Measurements from ENCODE around the gene CDKL5.

Gene CDKL5

DNA sequence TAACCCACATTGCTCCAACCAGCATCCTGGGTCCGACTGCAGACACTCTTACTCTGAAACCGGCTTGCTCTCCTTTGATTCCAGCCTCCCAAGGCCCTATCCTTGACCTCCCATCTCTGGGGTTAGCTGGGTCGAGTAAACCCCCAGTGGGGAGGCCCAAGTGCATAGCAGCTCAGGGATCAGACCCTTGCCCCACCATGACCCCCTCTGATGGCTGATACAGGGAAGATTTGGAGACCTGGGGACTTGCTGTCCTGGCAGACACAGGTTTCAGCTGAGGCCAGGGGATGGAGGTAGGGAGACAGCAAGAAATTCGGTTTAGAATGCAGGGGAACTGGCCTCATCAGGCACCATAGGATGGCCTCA, 23.6 kb upstream of the CDKL5 start:
- H3K27me3 Mint-ChIP-seq (ENCODE audit: low read depth, poor library complexity) = peaks cover 4% of the 10 kb centered on the region
- no peak for DNase-seq
- H3K4me3 Mint-ChIP-seq = no peak overlapping the region
- H3K36me3 Mint-ChIP-seq (ENCODE audit: low read depth) = no peaks in the 10 kb centered on the region
- TF ChIP-seq CTCF (IDR thresholded peaks at IDR 0.05) = no peak
- no peak overlapping the region for H3K27ac Mint-ChIP-seq
- peaks cover 63% of the 10 kb centered on the region for H3K9me3 Mint-ChIP-seq
- no peaks in the 10 kb centered on the region for H3K4me1 Mint-ChIP-seq

DNA sequence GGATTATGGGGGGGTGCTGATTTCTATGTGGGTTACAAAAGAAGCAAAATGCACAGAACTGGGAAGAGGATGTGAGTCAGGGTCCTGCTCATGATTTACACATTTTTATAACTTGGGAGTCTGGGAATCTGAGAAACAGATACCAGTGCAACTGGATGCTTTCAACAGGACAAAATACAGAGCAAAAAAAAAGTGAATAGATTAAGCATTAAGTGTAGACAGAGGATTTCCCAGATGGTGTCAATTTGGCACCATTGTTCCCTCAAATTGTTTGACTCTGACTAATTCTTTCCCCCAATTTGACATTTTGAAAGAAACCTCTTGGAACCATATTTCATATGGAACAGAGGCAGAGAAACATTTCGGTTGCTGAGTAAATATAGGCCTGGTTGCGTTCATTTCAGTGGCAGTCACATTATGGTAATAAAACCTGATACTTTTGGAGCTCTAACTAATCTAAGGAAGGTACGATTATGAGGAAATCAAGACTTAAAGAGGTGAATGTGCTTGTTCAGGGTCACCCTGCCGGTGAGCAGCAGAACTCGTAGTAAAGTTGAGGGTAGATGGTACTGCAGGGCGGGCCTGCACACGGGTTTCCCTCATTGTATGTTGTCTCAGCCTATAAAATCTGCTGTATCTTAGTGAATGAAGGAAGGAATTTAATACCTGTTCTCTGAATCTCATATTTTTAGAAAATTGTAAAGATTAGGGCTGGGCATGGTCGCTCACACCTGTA, 18.7 kb upstream of the CDKL5 start:
- Mint-ChIP-seq H3K4me1 (no peaks in the 10 kb centered on the region), H3K27me3 (ENCODE audit: low read depth, poor library complexity) (peaks cover 6% of the 10 kb centered on the region), H3K9me3 (peaks cover 59% of the 10 kb centered on the region), H3K4me3 (no peak overlapping the region), H3K27ac (no peak overlapping the region), H3K36me3 (ENCODE audit: low read depth) (no peaks in the 10 kb centered on the region)
- no peak for TF ChIP-seq CTCF (IDR thresholded peaks at IDR 0.05)
- no peak for DNase-seq

- H3K4me3 Mint-ChIP-seq = no peak overlapping the region
- H3K9me3 Mint-ChIP-seq = peaks cover 43% of the 10 kb centered on the region
- DNase-seq = no peak
- H3K27me3 Mint-ChIP-seq (ENCODE audit: low read depth, poor library complexity) = peaks cover 6% of the 10 kb centered on the region
- H3K27ac Mint-ChIP-seq = no peak overlapping the region
- no peaks in the 10 kb centered on the region for H3K36me3 Mint-ChIP-seq (ENCODE audit: low read depth)
- H3K4me1 Mint-ChIP-seq = no peaks in the 10 kb centered on the region
- TF ChIP-seq CTCF (IDR thresholded peaks at IDR 0.05) = no peak
Measured at GRCh38 chrX:18410038-18410437, 15.4 kb upstream of the CDKL5 start.

DNA sequence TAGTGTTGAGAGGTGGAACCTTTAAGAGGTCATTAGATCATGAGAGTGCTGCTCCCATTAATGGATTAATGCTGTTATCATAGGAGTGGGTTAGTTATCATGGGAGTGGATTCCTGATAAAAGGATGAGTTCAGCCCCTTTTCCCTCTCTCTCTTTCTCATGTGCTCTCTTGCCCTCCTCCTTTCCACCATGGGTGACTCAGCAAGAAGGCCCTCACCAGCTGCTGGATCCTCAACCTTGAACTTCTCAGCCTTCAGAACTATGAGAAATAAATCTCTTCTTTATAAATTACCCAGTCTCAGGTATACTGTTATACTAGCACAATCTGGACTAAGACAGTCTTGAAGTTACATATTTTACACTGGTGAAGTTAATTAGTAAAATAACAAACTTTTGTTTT, 10.0 kb upstream of the CDKL5 start:
- no peak for TF ChIP-seq CTCF (IDR thresholded peaks at IDR 0.05)
- H3K4me3 Mint-ChIP-seq = no peak overlapping the region
- DNase-seq = no peak
- H3K9me3 Mint-ChIP-seq = peaks cover 48% of the 10 kb centered on the region
- H3K36me3 Mint-ChIP-seq (ENCODE audit: low read depth) = no peaks in the 10 kb centered on the region
- peaks cover 6% of the 10 kb centered on the region for H3K27me3 Mint-ChIP-seq (ENCODE audit: low read depth, poor library complexity)
- no peaks in the 10 kb centered on the region for H3K4me1 Mint-ChIP-seq
- no peak overlapping the region for H3K27ac Mint-ChIP-seq

DNA sequence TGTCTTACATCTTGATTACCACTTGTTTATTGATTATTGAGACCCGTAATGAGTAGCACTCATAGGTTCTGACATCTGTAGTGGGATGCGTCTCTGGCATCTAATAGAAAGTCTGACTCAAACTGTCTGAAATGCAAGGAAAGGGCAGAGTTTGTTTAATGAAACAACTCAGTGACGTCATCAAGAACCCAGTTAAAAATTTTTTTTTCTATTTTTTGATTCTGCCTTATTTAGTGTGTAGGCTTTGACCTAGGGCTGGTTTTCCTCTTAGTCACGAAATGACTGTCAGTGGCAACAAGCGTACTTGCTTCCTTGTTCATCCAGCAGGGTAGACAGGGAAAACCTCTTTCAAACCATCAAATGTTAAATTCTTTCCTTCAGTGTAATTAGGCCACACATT, 3.1 kb upstream of the CDKL5 start:
- no peaks in the 10 kb centered on the region for H3K36me3 Mint-ChIP-seq (ENCODE audit: low read depth)
- TF ChIP-seq CTCF (IDR thresholded peaks at IDR 0.05) = no peak
- DNase-seq = no peak
- H3K4me1 Mint-ChIP-seq = peaks cover 21% of the 10 kb centered on the region
- no peak overlapping the region for H3K4me3 Mint-ChIP-seq
- H3K9me3 Mint-ChIP-seq = peaks cover 40% of the 10 kb centered on the region
- H3K27me3 Mint-ChIP-seq (ENCODE audit: low read depth, poor library complexity) = peaks cover 17% of the 10 kb centered on the region
- H3K27ac Mint-ChIP-seq = no peak overlapping the region

- Mint-ChIP-seq H3K9me3 (peaks cover 36% of the 10 kb centered on the region), H3K4me1 (peaks cover 22% of the 10 kb centered on the region), H3K4me3 (no peak overlapping the region), H3K36me3 (ENCODE audit: low read depth) (no peaks in the 10 kb centered on the region), H3K27me3 (ENCODE audit: low read depth, poor library complexity) (peaks cover 17% of the 10 kb centered on the region), H3K27ac (no peak overlapping the region)
- TF ChIP-seq CTCF (IDR thresholded peaks at IDR 0.05) = no peak
- DNase-seq = no peak
Measured at GRCh38 chrX:18422886-18423285, 2.5 kb upstream of the CDKL5 start.

Measured in nephron progenitor cell (in vitro differentiated cells).